Lung (tissue), 12 donors: Measurements from ENCODE around the gene TBC1D7. TPM values are rescaled to one million over a fixed set of nuclear protein-coding genes. Genes with fewer than 3 reads are reported as not detected.
A peak's percentile ranks its signal among the peaks of the same experiment; 100 is the strongest.

ENCODE experiments used
- ATAC-seq: fragments of 200-7000 bp; cut with Tn5 transposase; one replicate; pipeline ENCODE4 v1.9.1; 2020; ENCODE audit warnings: moderate number of reproducible peaks; ENCODE audit not compliant: insufficient read depth, low FRiP score
- DNase-seq, 3 donors: peaks; one replicate each; pipeline ENCODE4 v3.0.0-alpha.2; 2013 to 2017
- H3K27ac ChIP-seq, 2 donors: one replicate each; pipeline ENCODE4 v1.5.1; 2013; ENCODE audit warnings: mild to moderate bottlenecking in 2 of 2, moderate library complexity in 2 of 2, control low read depth in 1 of 2, inconsistent platforms in 1 of 2, low read depth in 1 of 2, low read length in 1 of 2
- H3K27me3 ChIP-seq, 3 donors: one replicate each; pipeline ENCODE4 v1.5.1; 2013; ENCODE audit warnings: low read length in 2 of 3; ENCODE audit not compliant: control insufficient read depth in 3 of 3, insufficient read depth in 3 of 3
- H3K36me3 ChIP-seq, 4 donors: one replicate each; pipeline ENCODE4 v1.5.1; 2013; ENCODE audit warnings: low read length in 4 of 4, mild to moderate bottlenecking in 1 of 4, moderate library complexity in 1 of 4; ENCODE audit not compliant: control insufficient read depth in 4 of 4, insufficient read depth in 4 of 4
- H3K4me1 ChIP-seq, 5 donors: one replicate each; pipeline ENCODE4 v1.5.1; 2013; ENCODE audit warnings: low read length in 5 of 5, mild to moderate bottlenecking in 2 of 5, moderate library complexity in 1 of 5; ENCODE audit not compliant: control insufficient read depth in 5 of 5, insufficient read depth in 5 of 5
- H3K4me3 ChIP-seq: one replicate; pipeline ENCODE4 v1.5.1; 2013; ENCODE audit warnings: mild to moderate bottlenecking, control low read depth, moderate library complexity
- H3K9ac ChIP-seq, 2 donors: one replicate each; pipeline ENCODE4 v1.5.1; 2013; ENCODE audit warnings: low read length in 2 of 2, control low read depth in 1 of 2; ENCODE audit not compliant: insufficient read depth in 1 of 2
- H3K9me3 ChIP-seq, 4 donors: one replicate each; pipeline ENCODE4 v1.5.1; 2013; ENCODE audit warnings: low read length in 3 of 4, mild to moderate bottlenecking in 1 of 4, moderate library complexity in 1 of 4; ENCODE audit not compliant: control insufficient read depth in 4 of 4, insufficient read depth in 3 of 4
- CTCF ChIP-seq: IDR thresholded peaks from 2 replicates; pipeline ENCODE4 v1.5.1; 2012; ENCODE audit warnings: mild to moderate bottlenecking; ENCODE audit errors: control extremely low read depth, extremely low read depth
- WGBS, 2 donors: extraction: QIAGEN DNeasy Blood & Tissue Kit; methylation state at CpG; one replicate each; pipeline ENCODE4 v1.1.7; 2013; 5-methylcytosine and 5-hydroxymethylcytosine counted together
- polyA plus RNA-seq, 2 donors: library from polyadenylated mRNA; stranded (reverse); fragments of 200-250 nt; gene quantifications; one replicate each; pipeline ENCODE4 v1.2.1, GENCODE V29; 2013
- total RNA-seq, 2 donors: library from RNA; depleted of rRNA in 1 of 2; stranded (reverse); fragments of >200 nt in 1 of 2; gene quantifications; one replicate each; pipeline ENCODE4 v1.2.1, GENCODE V29; 2014 to 2021
- donor health status: control.
- donor health status: control.
- donor health status: Bipolar disorder and iron deficiency.
- donor health status: healthy.
- donor health status: DM: yes; HTN: yes; CAD: no.

TBC1D7 gene
- total and polyA plus RNA-seq, 4 donors = 17.1 to 30.1 (median 19.9) TPM

- Histone ChIP-seq H3K4me3 (no peak overlapping the region), H3K9me3 (peaks cover 0 to 1% (median 0%) of the 10 kb centered on the region in 4 donors), H3K27me3 (no peaks in the 10 kb centered on the region), H3K4me1 (peaks cover 0 to 24% (median 8%) of the 10 kb centered on the region in 5 donors), H3K36me3 (no peaks in the 10 kb centered on the region), H3K9ac (no peak overlapping the region), H3K27ac (no peak overlapping the region)
- ATAC-seq (no peak), DNase-seq (peak in 1 of 3 donors; percentile 37)
- WGBS, 2 donors = 87% methylated on average over 6 of the region's 6 CpGs
- TF ChIP-seq CTCF = no peak
These were observed 43.7 kb upstream of the TBC1D7 start for GRCh38 chr6:13372076-13372475.

GRCh38 chr6:13371421-13372072 lies 43.2 kb upstream of the TBC1D7 start:
- peaks cover 0 to under 1% (median 0%) of the 10 kb centered on the region in 4 donors for H3K9me3 ChIP-seq
- peaks cover 0 to 25% (median 8%) of the 10 kb centered on the region in 5 donors for H3K4me1 ChIP-seq
- no peak overlapping the region for H3K27ac ChIP-seq
- H3K4me3 ChIP-seq = no peak overlapping the region
- H3K27me3 ChIP-seq = no peaks in the 10 kb centered on the region
- ATAC-seq (no peak), DNase-seq (no peak)
- H3K9ac ChIP-seq = no peak overlapping the region
- no peak for TF ChIP-seq CTCF
- 81 to 83% methylated on average over 9 of the region's 9 CpGs for WGBS, 2 donors
- no peaks in the 10 kb centered on the region for H3K36me3 ChIP-seq

GRCh38 chr6:13370623-13371022 lies 42.3 kb upstream of the TBC1D7 start:
- TF ChIP-seq CTCF = no peak
- Histone ChIP-seq H3K27ac (no peak overlapping the region), H3K36me3 (no peaks in the 10 kb centered on the region), H3K9ac (no peak overlapping the region), H3K4me1 (peaks cover 0 to 25% (median 5%) of the 10 kb centered on the region in 5 donors), H3K27me3 (no peaks in the 10 kb centered on the region), H3K4me3 (no peak overlapping the region), H3K9me3 (no peaks in the 10 kb centered on the region)
- 73% methylated on average over 5 of the region's 5 CpGs for WGBS, 2 donors
- ATAC-seq (no peak), DNase-seq (no peak)

GRCh38 chr6:13369591-13369990 lies 41.3 kb upstream of the TBC1D7 start:
- Histone ChIP-seq H3K4me3 (no peak overlapping the region), H3K4me1 (peaks cover 0 to 25% (median 5%) of the 10 kb centered on the region in 5 donors), H3K36me3 (peaks cover 0 to 8% (median 4%) of the 10 kb centered on the region in 4 donors), H3K27ac (no peak overlapping the region), H3K27me3 (no peaks in the 10 kb centered on the region), H3K9ac (no peak overlapping the region), H3K9me3 (no peaks in the 10 kb centered on the region)
- DNase-seq (no peak), ATAC-seq (no peak)
- 0% methylated on average over 1 of the region's 1 CpG for WGBS, 2 donors
- TF ChIP-seq CTCF = no peak
